HG02981 (cell line): ENCODE measurements around the gene JADE3.

ENCODE experiments used
- ATAC-seq: cut with Tn5 transposase; IDR thresholded peaks from one replicate; pipeline ENCODE4 v1.9.1; 2021; ENCODE audit warnings: mild to moderate bottlenecking, moderate library complexity; ENCODE audit not compliant: unreplicated experiment

The JADE3 gene

DNA sequence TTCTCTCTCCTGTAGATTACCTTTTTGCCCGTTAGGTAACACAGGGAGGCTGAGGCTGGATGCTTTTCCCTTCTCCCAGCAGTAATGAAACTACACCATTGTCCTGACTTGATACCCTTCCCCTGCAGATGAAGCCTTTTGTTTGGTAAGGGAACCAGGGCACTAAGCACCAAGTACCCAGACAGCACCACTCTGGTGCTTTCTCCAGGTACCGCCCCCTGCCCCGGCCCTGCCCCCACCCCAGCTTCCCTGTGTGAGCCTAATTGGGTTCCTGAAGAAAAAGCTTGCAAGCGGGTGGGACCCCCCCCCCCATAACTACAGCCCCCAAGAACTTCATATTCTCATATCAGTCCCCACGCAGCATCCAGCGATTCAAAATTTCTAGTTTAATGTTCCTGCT lies 79.8 kb downstream of the JADE3 start:
- ATAC-seq: no peak

DNA sequence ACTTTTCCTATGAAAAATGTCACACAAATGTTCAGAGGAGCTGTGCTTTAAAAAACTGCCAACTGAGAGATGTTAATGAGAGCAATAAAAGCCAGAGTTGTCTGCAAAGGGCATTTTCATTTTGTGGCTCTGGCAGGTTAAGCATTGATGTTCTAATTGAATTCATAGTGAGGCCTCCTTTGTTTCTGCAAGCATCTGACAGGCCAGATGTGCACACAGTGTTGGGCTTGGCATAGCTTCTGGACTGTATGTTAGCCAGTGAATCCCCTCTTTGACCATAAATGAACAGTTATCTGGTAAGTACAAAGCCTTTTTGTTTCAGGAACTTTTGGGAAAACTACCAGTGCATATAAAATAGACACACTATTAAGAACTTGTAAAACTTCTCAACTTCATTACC lies 81.9 kb downstream of the JADE3 start:
- ATAC-seq: no peak

DNA sequence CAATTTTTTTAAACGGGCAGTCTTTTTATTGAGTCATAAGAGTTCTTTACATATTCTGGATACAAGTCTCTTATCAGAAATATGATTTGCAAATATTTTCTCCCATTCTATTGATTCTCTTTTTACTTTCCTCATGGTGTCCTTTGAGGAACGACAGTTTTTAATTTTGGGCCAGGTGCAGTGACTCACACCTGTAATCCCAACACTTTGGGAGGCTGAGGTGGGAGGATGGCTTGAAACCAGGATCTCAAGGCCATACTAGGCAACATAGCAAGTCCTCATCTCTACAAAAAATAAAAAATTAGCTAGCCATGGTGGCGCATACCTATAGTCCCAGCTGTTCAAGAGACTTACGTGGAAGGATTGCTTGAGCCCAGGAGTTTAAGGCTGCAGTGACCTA lies 99.9 kb downstream of the JADE3 start:
- ATAC-seq: no peak

DNA sequence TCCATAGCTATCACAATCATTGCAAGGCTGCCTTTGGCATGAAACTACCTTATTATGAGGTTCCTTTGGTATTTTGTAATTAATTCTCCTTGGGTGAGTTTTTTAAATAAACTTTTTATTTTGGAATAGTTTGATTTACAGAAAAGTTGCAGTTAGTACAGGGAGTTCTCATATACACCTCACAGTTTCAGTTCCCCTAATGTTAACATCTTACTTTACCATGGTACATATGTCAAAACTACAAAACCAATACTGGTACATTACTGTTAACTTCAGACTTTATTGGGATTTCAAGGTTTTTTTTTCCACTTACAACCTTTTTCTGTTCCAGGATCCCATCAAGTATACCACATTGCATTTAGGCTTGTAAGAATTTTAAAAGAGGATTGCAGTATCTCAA lies 114.0 kb downstream of the JADE3 start:
- no peak for ATAC-seq

DNA sequence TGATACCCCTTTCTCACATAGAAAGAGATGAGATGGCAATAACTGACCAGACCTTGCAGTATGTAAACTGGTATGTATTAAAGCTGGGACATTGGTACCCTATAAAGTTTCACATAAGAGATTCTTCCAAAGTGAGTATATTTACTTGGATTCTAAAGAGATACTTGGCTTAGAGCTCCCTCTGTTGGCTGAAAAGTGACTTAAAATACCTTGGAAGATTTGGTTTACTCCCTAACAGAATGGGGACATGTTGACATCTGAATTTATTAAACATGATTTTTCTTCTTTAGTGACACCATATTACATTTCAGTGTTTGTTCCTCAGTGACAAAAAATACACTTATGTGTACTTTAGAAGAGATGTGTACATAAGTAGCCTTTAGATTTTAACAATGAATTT lies 118.1 kb downstream of the JADE3 start:
- no peak for ATAC-seq

DNA sequence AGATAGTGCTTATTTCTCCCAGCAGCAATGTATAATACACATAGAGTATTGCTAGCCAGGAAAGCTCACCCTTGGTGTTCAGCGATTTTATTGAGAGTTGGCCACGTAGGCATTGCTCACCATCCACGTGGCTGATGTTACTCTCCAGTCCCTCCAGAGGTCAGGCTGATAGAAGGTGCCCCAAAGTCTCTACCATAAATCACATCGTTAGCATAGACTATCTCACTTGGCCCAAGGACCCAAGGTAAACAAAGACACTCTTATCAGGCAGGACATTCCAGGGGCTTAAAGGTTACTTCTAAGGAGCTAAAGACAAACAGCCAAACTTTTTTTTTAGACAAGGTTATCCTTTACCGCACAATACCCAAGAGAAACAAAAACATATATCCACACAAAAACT lies 135.8 kb downstream of the JADE3 start:
- ATAC-seq: no peak

DNA sequence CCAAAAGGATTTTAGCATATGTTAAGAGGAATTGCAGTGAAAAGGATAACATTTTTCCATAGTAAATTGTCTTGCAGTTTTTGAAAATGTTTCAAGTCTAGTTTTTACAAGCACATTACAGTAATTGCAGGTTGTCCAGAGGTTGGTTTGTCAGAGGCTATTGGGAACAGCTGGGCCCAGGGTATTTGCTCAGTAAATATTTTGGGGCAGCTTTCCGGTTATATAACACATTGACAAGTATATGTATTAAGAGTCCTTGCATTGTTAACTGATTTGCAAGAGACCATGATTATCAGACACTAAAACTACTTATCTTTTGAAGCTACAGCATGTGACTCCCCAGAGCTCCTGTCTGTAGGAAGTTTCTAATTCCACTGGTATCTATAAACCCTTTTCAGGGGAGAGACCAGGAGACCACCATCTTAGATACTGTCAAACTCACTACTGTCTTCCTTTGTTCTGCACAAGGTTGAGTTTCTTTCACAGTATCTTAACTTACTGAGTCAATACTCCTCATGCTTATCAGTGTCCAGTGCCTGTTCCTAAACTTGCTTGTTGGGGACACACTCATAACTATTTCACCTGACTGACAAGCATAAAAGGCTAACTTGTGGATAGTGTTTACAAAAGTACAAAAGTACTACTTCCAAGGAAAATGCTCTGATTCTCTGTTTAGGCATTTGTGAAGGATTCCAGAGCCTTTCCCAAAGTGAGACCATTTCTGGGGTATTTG lies 147.1 kb downstream of the JADE3 start:
- no peak for ATAC-seq

DNA sequence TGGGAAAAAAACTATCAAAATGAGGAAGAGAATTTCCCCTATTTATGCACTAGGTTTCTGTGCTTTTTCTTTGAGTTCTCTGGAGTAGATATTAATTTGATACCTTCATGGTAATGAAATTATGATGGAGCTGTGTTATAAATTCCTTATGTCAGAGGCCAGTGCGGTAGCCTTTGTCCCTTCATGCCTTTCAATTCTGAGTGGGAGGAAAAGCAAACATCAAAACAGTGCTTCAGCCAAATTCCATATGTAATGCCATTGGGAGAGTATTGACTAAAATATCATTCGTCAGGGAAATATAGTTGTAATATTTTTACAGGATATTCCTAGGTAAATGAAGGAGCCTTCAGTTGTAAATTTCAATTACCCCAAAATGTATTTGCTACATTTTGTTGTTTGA lies 148.5 kb downstream of the JADE3 start:
- no peak for ATAC-seq

DNA sequence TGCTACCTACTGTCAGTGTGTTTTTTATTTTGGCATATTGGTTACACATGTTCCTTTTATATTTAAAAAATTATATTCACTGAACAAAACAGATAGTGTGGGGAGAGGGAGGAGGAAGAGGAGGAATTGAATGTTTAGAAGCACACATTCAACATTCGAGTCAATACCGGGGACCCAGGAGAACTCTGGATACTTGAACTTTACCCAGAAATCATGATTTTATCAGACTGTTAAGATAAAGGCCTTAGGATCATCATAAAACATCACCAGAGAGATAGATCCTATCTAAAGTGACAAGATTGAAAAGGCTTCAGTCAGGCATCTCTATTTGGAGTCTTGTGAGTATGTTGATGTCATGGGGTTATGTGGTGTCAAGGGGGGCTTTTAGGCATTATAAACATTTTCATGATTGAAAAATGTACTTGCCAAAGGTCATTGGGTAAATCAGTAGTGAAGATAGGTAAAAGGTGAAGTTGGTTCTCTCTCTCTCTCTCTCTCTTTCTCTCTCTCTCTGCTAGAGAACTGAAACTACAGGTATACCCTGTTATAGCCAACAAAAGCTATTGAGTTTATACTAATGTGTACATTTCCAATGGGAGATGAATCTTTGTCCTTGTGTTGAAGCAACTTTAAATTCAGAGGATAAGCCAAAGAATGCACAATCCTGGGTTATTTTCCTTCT lies 149.2 kb downstream of the JADE3 start:
- no peak for ATAC-seq

DNA sequence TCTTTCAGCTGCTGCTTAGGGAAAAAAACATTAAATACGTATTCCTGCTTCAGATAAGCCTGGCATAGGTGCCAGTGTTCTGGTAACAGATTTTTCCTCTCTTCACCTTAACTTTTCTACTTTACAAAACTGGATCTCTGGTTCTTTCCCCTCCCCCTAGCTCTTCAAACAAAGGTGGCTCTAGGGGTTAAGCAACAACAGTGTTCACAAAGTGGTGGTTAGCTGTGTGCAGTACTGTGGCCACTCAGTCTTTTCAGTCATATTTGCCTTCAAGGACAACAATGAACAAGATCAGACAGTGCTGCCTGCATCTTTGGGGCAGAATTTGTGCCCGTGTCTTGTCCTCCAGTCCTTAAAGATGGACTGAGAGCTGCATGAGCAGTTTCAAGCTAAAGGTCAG lies 151.0 kb downstream of the JADE3 start:
- no peak for ATAC-seq

DNA sequence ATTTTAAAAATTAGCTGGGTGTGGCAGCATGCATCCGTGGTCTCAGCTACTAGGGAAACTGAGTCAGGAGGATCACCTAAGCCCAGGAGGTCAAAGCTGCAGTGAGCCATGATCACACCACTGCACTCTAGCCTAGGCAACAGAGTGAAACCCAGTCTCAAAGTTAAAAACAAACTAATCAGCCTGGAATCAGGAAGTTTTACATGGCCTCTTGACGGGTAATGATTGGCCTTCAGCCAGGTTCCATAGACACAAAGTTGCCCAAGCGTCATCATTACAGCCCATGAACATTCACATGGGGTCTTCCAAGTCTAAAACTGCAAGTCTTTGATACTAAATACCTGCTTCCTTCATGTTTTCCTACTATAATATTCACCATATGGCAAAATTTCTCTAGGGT lies 156.0 kb downstream of the JADE3 start:
- no peak for ATAC-seq

DNA sequence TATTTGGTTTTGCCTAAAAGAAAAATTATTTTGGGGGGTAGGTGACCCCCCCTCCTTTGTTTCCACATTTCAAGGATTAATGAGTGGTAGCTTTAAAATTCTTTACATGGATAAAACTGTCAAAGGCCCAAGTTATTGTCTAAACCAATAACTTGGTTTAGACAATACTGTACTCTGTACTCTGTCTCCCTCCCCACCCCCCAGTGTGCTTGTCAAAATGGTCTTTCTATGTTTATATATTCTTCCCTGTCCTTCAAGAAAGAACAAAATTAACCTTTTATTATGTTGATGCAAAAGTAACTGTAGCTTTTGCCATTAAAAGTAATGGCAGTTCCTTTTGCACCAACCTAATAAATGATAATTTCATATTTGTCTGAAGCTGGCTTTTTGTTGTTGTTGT lies 156.5 kb downstream of the JADE3 start:
- no peak for ATAC-seq

DNA sequence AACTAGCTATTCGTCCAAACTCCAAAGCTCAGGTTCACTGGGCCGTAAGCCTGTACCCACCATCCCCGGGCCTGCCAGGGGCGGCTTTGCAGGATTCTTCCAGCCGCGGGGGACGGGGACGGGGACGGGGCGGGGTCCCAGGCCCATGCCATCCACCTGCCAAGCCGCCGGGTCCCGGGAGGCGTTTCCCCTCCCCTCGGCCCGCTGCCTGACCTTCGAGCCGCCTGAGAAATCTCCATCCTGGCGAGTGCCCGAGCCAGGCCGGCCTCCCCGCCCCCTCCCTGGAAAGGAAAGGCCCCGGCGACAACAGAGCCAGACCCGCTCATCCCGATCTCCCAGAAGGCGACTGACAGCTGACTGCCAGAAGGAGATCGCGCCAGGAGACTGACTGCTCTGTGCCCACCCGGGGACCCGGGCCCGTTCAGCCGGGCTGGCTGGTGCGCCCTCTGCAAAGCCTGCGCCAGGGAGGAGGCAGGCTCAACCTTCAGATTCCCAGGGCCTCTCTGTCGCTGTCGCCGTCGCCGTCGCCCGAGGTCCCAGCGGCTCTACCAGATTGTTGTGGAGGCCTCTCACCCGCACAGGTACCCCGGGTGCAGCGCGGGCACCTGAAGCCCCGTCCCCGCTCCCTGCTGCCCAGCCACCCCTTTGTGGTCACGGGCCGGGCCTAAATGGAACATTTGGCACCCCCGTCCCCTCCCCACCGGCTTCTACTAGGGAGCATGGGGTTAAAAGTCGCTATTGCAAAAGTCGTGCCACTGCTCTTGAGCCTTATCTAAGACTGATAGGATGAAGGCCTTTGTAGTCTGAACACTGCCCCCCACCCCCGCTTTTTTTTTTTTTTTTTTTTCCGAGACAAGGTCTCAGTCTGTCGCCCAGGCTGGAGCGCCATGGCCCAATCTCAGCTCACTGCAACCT lies 166.2 kb downstream of the JADE3 start, which contains the start of gene RGN:
Gene RGN (plus strand): TSS at position 315 of the 915 bp plus-strand sequence. CDS start 2,702 bp downstream, outside the sequence.
- ATAC-seq: no peak

DNA sequence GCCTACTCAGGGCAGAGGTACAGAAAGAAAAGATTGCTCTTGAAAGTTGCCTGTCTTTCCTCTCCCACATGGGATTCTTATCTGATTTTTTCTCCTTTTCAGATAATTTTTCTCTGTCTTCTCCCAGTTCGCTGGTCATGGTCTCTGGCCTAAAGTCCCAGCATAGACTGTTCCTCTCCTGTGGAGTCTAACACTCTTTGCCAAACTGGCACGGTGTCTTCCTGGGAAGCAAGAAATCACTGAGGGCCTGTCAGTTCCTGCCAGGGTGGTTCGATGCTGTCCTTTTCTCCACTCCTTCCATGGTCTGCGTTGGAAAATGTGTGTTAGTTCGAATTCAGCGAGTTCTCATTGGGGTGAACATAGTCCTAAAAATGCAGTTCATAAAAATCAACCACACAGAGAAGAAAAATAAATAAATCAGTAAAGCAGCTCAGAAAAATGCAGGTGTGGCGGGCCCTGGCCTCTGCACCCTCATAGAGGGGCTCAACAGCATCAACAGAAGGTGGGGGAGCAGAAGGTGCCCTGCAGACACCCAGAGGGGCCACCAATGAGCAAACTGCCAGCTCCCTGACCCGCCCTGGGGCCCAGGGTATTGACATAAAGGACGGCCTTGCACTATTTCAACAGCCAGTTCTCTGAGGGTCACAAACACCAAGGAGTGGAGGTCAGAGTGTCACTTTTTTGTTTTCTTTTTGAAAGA lies 168.1 kb downstream of the JADE3 start:
- no peak for ATAC-seq

DNA sequence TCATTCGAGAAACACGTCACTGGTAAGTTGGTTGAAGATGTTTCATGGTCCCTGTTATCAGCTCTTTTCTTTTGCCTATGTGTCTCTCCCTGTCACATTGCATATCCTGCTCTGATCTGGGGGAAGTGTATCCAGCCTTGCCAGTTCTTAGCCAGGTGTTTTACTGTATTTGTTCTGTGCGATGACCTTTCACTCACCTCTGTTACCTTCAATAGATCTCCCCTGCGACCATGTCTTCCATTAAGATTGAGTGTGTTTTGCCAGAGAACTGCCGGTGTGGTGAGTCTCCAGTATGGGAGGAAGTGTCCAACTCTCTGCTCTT lies 168.7 kb downstream of the JADE3 start:
- no peak for ATAC-seq

DNA sequence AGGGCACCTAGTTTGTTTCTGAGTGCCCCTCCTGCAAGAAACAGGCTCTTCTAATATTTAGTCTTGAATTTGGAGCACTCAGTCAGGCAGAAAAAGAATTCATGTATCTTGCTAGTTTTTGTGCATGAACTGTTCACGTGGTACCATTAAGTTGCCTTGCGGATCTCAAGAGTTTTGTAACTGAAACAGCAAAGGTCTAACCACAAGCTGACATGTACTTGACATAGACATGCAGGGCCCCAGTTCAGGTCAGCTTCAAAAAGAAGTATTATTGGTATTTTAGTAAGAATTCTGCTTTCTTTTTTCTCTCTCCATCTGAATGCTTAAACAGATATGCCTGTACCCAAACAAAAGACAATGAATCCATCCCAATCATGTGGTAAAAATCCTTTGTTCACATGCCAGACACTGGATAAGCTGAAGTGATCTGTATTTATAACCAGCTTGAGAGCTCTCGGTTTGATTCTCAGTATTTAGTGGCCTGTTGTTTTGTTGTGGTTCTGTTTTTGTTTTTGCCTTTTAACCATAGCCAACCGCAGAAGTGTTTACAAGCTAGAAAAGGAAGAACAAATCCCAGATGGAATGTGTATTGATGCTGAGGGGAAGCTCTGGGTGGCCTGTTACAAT lies 179.0 kb downstream of the JADE3 start:
- ATAC-seq: no peak

DNA sequence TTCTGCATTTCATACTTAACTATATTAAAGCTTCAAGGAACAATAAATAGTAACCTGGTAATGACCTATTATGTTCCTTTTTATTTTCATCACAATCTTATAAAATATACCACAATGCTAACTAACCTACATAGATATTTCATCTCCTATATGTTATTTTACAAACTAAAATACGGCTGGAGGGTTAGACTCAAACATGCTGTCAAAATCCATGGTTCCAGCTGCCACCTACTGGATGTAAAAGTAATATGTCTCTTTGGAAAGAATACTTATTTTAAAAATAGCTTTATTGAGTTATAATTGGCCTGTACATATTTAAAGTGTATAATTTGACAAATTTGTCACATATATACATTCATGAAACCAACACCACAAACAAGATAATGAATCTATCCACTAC lies 181.0 kb downstream of the JADE3 start:
- ATAC-seq: no peak

DNA sequence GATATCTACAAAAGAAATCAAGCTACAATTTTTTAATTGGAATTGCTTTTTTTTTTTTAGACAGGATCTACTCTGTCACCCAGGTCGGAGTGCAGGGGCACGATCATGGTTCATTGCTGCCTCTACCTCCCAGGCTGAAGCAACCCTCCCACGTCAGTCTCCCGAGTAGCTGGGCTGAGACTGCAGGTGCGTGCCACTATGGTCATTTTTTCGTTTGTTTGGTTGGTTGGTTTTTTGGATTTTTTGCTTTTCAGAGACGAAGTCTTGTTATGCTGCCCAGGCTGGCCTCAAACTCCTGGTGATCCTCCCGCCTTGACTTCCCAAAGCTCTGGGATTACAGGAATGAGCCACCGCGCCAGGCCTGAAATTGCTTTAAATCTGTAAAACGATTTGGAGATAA lies 181.6 kb downstream of the JADE3 start:
- ATAC-seq: no peak

DNA sequence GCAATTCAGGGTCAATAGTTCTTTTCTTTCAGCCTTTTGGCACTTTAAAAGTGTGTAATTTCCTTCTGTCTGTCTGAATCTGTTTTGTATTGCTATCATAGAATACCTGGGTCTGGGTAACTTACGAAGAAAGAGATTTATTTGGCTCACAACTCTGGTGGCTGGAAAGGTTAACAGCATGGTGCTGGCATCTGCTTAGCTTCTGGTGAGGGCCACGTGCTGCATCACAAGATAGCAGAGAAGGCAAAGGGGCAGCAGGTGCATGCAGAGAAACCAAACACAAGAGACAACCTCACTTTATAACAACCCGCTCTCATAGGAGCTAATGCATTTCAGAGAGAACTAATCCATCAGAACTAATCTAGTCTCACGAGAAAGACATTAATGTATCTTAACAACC lies 184.8 kb downstream of the JADE3 start:
- ATAC-seq: no peak

DNA sequence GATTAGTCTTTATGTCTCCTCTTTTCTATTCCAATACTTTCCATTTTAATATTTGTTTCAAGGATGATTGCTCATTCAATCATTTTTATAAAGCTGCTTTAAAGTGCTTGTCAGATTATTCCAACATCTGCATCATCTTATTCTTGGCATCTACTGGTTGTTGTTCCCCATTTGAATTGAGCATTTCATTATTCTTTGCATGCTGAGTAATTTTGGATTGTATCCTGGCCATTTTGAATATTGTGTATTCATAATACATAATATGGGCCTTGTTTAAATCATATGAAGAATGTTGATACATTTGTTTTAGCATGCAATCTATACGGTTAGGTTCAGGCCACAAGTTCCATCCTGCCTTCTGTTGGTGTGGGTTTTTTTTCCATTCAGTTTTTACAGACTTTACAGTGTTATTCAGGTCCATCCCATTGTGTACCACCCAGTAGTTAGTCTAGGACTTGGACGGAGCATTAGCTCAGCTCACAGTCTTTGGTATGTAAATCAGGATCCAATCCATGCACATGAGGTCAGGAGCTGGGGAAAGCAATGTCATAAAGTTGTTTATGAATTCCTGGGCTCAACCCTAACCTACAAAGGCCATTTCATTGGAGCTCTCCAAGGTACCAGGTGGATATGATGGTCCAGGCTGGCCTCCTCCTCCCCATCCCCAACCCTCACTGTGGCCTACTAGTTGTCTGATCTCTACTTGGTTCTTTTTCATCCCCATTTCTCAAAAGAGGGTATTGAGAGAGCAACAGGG lies 186.3 kb downstream of the JADE3 start:
- no peak for ATAC-seq
